Sigmoid colon (tissue), 7 donors: Measurements from ENCODE around the gene CWF19L2. TPM values are rescaled to one million over a fixed set of nuclear protein-coding genes. Genes with fewer than 3 reads are reported as not detected.
"Not testable (repeated sequence)": the region's sequence is repeated elsewhere in the genome, so short reads cannot be mapped to it uniquely, and the experiment has no call there.

Source experiments
- DNase-seq: peaks from one replicate; pipeline ENCODE4 v3.0.0-alpha.2; 2019
- H3K27ac ChIP-seq, 4 donors: fragments of 200-600 bp; sonication (generic); one replicate each; pipeline ENCODE4 v1.5.1; 2016 to 2019; ENCODE audit warnings: mild to moderate bottlenecking in 1 of 4
- H3K27me3 ChIP-seq, 3 donors: fragments of 200-600 bp; sonication (generic); one replicate each; pipeline ENCODE4 v1.5.1; 2019; ENCODE audit warnings: mild to moderate bottlenecking in 1 of 3
- H3K36me3 ChIP-seq, 4 donors: fragments of 200-600 bp; sonication (generic); one replicate each; pipeline ENCODE4 v1.5.1; 2016 to 2019
- H3K4me1 ChIP-seq, 4 donors: fragments of 200-600 bp; sonication (generic); one replicate each; pipeline ENCODE4 v1.5.1; 2017 to 2019
- H3K4me3 ChIP-seq, 4 donors: fragments of 200-600 bp; sonication (generic); one replicate each; pipeline ENCODE4 v1.5.1; 2017 to 2019; ENCODE audit warnings: mild to moderate bottlenecking in 2 of 4, moderate library complexity in 1 of 4
- H3K9me3 ChIP-seq, 4 donors: fragments of 200-600 bp in 3 of 4; sonication (generic) in 3 of 4; one replicate each; pipeline versions ENCODE4 v1.5.1 to v1.6.1; 2013 to 2019
- EP300 ChIP-seq, 4 donors: sonication (generic); formaldehyde crosslinking; IDR thresholded peaks; one replicate each; pipeline ENCODE4 v1.6.1; 2017; ENCODE audit warnings: antibody characterized with exemption in 4 of 4
- POLR2A ChIP-seq, 2 donors: fragments of 450-650 bp; IDR thresholded peaks; one replicate each; pipeline ENCODE4 v1.6.1; 2016; ENCODE audit warnings: antibody characterized with exemption in 2 of 2, mild to moderate bottlenecking in 2 of 2, moderate library complexity in 2 of 2
- POLR2AphosphoS5 ChIP-seq, 4 donors: sonication (generic); formaldehyde crosslinking; IDR thresholded peaks; one replicate each; pipeline ENCODE4 v1.6.1; 2017; ENCODE audit warnings: antibody characterized with exemption in 4 of 4
- WGBS, 2 donors: extraction: QIAGEN DNeasy Blood & Tissue Kit; methylation state at CpG; one replicate each; pipeline ENCODE4 v1.1.7; 2013; 5-methylcytosine and 5-hydroxymethylcytosine counted together
- intact Hi-C: fragments of 100-400 bp; cut with DNase I; formaldehyde crosslinking; loops from one replicate; pipeline ENCODE4 v1.15.1; 2023
- polyA plus RNA-seq, 3 donors: library from polyadenylated mRNA; stranded (reverse); fragments of 200-250 nt; gene quantifications; one replicate each; pipeline ENCODE4 v1.2.3, GENCODE V29; 2013
- total RNA-seq, 4 donors: library from RNA; depleted of rRNA; stranded (reverse); fragments of >200 nt; gene quantifications; one replicate each; pipeline ENCODE4 v1.1.0, GENCODE V29; 2016
- TF ChIP-seq, protein P1 (sequence below), 4 experiments: fragments of 450-650 bp in 3 of 4; fragments of 200-600 bp in 1 of 4; IDR thresholded peaks; one replicate each; pipeline ENCODE4 v1.5.1; 2016 to 2019; ENCODE audit warnings: antibody characterized with exemption in 4 of 4, mild to moderate bottlenecking in 3 of 4, moderate library complexity in 2 of 4
- donor health status: healthy with polysubstance abuse.
- donor health status: Bipolar disorder and iron deficiency.
- donor health status: healthy.

The CWF19L2 gene
- total and polyA plus RNA-seq, 7 donors: 3.2 to 28.5 (median 20.6) TPM

GRCh38 chr11:107397357-107397756, 60.3 kb downstream of the CWF19L2 start:
- TF ChIP-seq EP300 (IDR thresholded peaks at IDR 0.05) (no peak), POLR2AphosphoS5 (IDR thresholded peaks at IDR 0.05) (no peak), POLR2A (IDR thresholded peaks at IDR 0.05) (no peak)
- TF ChIP-seq, protein P1, sequence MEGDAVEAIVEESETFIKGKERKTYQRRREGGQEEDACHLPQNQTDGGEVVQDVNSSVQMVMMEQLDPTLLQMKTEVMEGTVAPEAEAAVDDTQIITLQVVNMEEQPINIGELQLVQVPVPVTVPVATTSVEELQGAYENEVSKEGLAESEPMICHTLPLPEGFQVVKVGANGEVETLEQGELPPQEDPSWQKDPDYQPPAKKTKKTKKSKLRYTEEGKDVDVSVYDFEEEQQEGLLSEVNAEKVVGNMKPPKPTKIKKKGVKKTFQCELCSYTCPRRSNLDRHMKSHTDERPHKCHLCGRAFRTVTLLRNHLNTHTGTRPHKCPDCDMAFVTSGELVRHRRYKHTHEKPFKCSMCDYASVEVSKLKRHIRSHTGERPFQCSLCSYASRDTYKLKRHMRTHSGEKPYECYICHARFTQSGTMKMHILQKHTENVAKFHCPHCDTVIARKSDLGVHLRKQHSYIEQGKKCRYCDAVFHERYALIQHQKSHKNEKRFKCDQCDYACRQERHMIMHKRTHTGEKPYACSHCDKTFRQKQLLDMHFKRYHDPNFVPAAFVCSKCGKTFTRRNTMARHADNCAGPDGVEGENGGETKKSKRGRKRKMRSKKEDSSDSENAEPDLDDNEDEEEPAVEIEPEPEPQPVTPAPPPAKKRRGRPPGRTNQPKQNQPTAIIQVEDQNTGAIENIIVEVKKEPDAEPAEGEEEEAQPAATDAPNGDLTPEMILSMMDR (IDR thresholded peaks at IDR 0.05): no peak
- intact Hi-C loops: no loop called here
- no peak overlapping the region for H3K27ac ChIP-seq
- H3K4me3 ChIP-seq: no peak overlapping the region
- DNase-seq: no peak
- H3K36me3 ChIP-seq: peaks cover 0 to 21% (median 4%) of the 10 kb centered on the region in 4 donors
- 93 to 95% methylated on average over 4 of the region's 4 CpGs for WGBS, 2 donors
- no peaks in the 10 kb centered on the region for H3K9me3 ChIP-seq
- no peaks in the 10 kb centered on the region for H3K4me1 ChIP-seq
- no peaks in the 10 kb centered on the region for H3K27me3 ChIP-seq

- no peak overlapping the region for H3K27ac ChIP-seq
- H3K27me3 ChIP-seq: no peaks in the 10 kb centered on the region
- H3K4me3 ChIP-seq: no peak overlapping the region
- peaks cover 0 to 44% (median 7%) of the 10 kb centered on the region in 4 donors for H3K36me3 ChIP-seq
- no peak for DNase-seq
- WGBS, 2 donors: 80 to 93% methylated on average over 3 of the region's 3 CpGs
- no peaks in the 10 kb centered on the region for H3K9me3 ChIP-seq
- TF ChIP-seq, protein P1 (IDR thresholded peaks at IDR 0.05): no peak
- TF ChIP-seq POLR2AphosphoS5 (IDR thresholded peaks at IDR 0.05) (no peak), EP300 (IDR thresholded peaks at IDR 0.05) (no peak), POLR2A (IDR thresholded peaks at IDR 0.05) (no peak)
- intact Hi-C loops: no loop called here
- H3K4me1 ChIP-seq: no peaks in the 10 kb centered on the region
These were observed 65.0 kb downstream of the CWF19L2 start for GRCh38 chr11:107392611-107393010.

GRCh38 chr11:107390701-107391100, 66.9 kb downstream of the CWF19L2 start:
- intact Hi-C loops, H3K4me1 ChIP-seq, H3K4me3 ChIP-seq, H3K27ac ChIP-seq, H3K27me3 ChIP-seq, H3K9me3 ChIP-seq, DNase-seq: not testable (repeated sequence)
- WGBS, 2 donors: 95 to 98% methylated on average over 4 of the region's 4 CpGs
- peaks cover 0 to 44% (median 7%) of the 10 kb centered on the region in 4 donors for H3K36me3 ChIP-seq

DNA sequence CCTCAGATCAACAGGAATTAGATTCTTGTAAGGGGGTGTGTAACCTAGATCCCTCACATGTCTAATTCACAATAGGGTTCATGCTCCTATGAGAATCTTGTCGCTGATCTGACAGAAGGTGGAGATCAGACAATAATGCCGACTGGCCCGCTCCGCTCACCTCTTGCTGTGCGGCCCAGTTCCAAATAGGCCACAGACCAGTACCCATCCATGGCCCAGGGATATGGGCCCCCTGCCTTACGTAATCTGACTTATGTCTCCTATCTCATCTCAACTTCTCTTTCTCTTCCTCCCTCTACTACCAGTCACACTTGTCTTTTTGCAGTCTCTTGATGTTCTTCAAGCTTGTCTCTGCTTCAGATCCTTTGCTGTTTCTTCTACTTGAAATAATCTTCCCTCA, 70.0 kb downstream of the CWF19L2 start:
- TF ChIP-seq, protein P1 (IDR thresholded peaks at IDR 0.05): no peak
- TF ChIP-seq EP300 (IDR thresholded peaks at IDR 0.05) (no peak), POLR2AphosphoS5 (IDR thresholded peaks at IDR 0.05) (no peak), POLR2A (IDR thresholded peaks at IDR 0.05) (no peak)
- H3K27ac ChIP-seq: no peak overlapping the region
- no peaks in the 10 kb centered on the region for H3K27me3 ChIP-seq
- H3K4me1 ChIP-seq: no peaks in the 10 kb centered on the region
- no peak overlapping the region for H3K4me3 ChIP-seq
- intact Hi-C loops: no loop called here
- H3K9me3 ChIP-seq: no peaks in the 10 kb centered on the region
- H3K36me3 ChIP-seq: peaks cover 0 to 44% (median 7%) of the 10 kb centered on the region in 4 donors
- DNase-seq: no peak
- 97% methylated on average over 6 of the region's 6 CpGs for WGBS, 2 donors

DNA sequence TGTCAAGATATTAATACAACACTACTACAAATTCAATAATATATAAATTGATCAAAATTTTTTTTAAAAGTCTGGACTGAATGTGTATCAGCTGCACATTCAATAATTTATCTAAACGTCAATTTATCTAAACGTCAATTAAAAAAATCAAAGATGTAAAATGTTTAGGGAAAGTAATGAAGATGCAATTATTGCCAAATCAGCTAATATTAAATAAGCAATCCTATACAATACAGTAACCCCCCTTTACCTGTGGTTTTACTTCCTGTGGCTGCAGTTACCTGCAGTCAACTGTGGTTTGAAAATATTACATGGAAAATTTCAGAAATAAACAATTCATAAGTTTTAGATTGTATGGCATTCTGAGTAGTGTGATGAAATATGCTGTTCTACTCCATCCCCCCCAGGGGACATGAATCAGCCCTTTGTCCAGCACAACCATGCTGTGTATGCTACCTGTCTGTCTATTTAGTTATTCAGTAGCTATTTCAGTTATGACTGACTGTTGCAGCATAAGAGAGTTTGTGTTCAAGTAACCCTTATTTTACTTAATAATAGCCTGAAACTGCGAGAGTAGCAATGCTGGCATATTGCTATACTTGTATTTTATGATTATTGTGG, 72.2 kb downstream of the CWF19L2 start:
- Histone ChIP-seq H3K27ac (no peak overlapping the region), H3K9me3 (no peaks in the 10 kb centered on the region), H3K4me3 (no peak overlapping the region), H3K4me1 (no peaks in the 10 kb centered on the region), H3K36me3 (peaks cover 0 to 24% (median 4%) of the 10 kb centered on the region in 4 donors), H3K27me3 (no peaks in the 10 kb centered on the region)
- DNase-seq: no peak
- WGBS, 2 donors: 87 to 94% methylated on average over 3 of the region's 3 CpGs
- intact Hi-C loops: no loop called here
- TF ChIP-seq, protein P1 (IDR thresholded peaks at IDR 0.05): no peak
- no peak for TF ChIP-seq POLR2AphosphoS5 (IDR thresholded peaks at IDR 0.05)
- no peak for TF ChIP-seq EP300 (IDR thresholded peaks at IDR 0.05)
- no peak for TF ChIP-seq POLR2A (IDR thresholded peaks at IDR 0.05)
